Measurements from ENCODE around the gene INSC.

Gene INSC

DNA sequence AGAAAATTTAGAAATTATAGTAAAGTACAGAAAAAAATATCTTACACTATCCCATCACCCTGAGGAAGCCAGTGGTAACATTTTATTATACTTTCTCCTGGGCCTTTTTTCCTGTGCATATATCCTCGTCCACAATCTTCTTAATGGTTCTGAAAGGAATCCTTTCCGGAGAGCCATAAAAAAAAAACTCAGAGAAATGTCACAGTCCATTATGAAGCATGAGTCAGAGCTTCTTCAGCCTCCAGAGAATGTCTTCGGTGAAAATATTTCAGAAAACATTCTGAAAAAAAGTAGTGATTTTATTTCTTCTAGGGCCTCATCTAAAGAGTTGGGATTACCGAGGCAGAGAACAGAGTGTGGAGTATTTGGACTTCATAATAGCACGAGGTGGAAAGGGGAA is 163.4 kb downstream of the INSC start:
- no peak overlapping the region for H3K27ac ChIP-seq
- TF ChIP-seq ZFX (IDR thresholded peaks at IDR 0.05), result no peak
- TF ChIP-seq, protein P1, sequence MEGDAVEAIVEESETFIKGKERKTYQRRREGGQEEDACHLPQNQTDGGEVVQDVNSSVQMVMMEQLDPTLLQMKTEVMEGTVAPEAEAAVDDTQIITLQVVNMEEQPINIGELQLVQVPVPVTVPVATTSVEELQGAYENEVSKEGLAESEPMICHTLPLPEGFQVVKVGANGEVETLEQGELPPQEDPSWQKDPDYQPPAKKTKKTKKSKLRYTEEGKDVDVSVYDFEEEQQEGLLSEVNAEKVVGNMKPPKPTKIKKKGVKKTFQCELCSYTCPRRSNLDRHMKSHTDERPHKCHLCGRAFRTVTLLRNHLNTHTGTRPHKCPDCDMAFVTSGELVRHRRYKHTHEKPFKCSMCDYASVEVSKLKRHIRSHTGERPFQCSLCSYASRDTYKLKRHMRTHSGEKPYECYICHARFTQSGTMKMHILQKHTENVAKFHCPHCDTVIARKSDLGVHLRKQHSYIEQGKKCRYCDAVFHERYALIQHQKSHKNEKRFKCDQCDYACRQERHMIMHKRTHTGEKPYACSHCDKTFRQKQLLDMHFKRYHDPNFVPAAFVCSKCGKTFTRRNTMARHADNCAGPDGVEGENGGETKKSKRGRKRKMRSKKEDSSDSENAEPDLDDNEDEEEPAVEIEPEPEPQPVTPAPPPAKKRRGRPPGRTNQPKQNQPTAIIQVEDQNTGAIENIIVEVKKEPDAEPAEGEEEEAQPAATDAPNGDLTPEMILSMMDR (conservative IDR thresholded peaks at IDR 0.05), result no peak

DNA sequence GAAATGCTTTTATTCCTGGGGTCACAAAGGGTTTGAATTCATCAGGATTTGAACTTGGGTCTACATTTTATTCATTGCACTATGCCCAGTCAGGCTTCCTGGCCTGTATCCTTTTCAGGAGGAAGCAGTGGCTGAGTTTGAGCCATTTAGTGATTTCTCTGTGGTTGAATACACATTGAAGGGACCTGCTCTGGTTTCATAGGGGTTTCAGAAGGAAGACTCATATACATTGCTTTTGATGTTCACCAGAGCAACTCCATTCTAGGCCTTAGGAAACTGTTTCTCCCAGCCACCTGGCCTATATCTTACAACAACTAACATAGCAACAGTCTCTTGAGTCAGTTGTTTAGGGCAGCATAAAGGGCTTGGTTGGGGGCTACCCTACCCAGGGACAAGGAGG is 165.7 kb downstream of the INSC start:
- TF ChIP-seq ZFX (IDR thresholded peaks at IDR 0.05), result no peak
- TF ChIP-seq, protein P1 (conservative IDR thresholded peaks at IDR 0.05), result no peak
- H3K27ac ChIP-seq, result no peak overlapping the region

DNA sequence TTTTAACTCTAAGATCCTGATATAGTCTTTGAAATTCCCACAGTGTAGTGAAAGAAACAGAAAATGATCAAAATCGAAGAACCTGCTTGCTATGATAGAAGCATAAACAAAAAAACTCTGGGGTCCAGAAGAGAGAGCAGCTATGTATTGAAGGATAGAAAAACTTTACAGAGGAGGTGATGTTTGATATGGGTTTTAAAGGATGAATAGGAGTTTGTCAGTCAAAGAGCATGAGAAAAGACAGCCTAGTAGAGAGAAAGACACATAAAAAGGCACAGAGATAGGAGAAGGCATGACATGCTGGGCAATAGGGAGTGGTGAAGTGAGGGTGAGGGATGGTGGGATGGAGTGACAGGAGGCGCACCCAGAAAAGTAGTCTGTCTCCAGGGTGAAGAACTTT is 168.0 kb downstream of the INSC start:
- TF ChIP-seq ZFX (IDR thresholded peaks at IDR 0.05), result no peak
- TF ChIP-seq, protein P1 (conservative IDR thresholded peaks at IDR 0.05), result no peak
- H3K27ac ChIP-seq, result no peak overlapping the region

DNA sequence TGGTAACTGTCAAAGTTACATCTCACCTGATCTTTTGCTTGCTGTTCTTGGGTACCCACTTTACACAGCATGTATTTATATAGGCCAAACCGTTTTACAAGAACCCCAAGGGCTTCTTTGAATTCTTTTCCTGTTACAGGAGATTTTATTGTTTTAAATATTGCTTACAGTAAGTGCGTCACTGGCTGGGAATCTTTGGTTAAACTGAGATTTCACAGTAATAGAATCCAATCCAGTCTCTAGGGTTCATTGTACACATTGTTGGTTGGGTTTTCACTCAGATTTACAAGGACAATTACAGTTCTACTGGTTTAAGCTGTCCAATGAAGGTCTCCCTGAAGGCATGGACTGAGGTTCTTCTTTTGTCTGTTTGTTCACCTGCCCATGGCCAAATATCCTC is 171.7 kb downstream of the INSC start:
- no peak overlapping the region for H3K27ac ChIP-seq
- no peak for TF ChIP-seq ZFX (IDR thresholded peaks at IDR 0.05)
- TF ChIP-seq, protein P1 (conservative IDR thresholded peaks at IDR 0.05), result no peak

DNA sequence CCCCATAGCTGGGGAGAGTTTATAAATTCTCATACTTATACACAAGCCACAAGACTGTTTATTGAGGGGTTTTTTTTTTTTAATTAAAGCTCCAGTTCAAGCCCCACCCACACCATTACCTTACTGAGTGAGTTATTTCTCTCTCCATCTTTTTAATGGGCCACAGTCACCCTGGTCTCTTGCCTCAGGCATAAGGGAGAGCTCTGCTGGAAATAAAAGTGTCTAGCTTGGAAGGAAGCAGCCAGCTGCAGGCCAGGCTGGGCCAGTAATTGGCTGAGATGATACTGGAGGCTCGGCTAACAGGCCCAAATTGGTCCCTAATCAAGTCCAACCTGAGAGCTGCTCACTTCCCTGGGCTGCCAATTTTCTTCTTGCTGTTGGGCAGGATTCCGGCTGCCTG is 174.1 kb downstream of the INSC start:
- H3K27ac ChIP-seq, result no peak overlapping the region
- TF ChIP-seq, protein P1 (conservative IDR thresholded peaks at IDR 0.05), result no peak
- no peak for TF ChIP-seq ZFX (IDR thresholded peaks at IDR 0.05)

DNA sequence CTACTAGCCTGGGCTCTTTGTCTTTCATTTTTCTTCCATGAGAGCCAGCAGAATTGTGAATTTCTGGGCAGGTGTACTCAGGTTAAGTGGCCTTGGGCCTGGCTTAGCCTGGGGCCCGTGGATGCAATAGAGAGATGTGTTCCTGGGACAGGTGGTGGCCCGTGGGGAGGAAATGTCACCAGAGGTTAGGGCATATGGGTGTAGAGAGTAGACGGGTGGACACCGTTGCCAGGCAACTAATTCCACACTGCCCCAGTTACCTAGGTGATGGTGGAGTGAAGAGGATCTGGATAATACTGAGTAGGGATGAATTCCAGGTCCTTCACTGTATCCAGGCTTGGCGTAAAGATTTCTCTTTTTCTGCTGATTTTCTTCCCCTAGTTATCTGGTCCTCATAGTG is 175.0 kb downstream of the INSC start:
- TF ChIP-seq, protein P1 (conservative IDR thresholded peaks at IDR 0.05), result no peak
- no peak for TF ChIP-seq ZFX (IDR thresholded peaks at IDR 0.05)
- no peak overlapping the region for H3K27ac ChIP-seq

DNA sequence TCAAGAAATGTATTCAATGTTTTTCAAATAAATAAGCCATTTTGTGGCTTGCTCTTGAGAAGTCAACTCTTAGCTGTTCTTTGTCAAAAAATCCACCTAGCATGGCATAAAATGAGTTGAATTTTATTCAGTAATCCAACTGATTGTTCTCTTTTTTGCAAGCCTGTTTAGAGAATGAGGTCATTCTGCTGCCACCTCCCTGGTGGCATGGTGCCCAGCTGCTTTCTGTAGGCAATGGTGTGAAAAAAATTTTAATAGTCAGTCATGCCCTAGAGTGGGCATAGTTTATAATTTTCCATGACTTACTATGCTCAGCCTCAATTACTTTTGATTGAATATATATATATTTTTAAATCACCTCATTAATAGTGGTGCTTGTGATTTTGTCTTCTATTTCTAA is 177.2 kb downstream of the INSC start:
- no peak overlapping the region for H3K27ac ChIP-seq
- TF ChIP-seq, protein P1 (conservative IDR thresholded peaks at IDR 0.05), result no peak
- no peak for TF ChIP-seq ZFX (IDR thresholded peaks at IDR 0.05)
